Fibroblast of lung (primary cell): Measurements from ENCODE around the gene SLC35F4. TPM values are rescaled to one million over a fixed set of nuclear protein-coding genes. Genes with fewer than 3 reads are reported as not detected.
A peak's percentile ranks its signal among the peaks of the same experiment; 100 is the strongest.

Experiments
- DNase-seq, 2 donors: peaks; one replicate each; pipeline versions ENCODE4 v3.0.0 to v3.0.0-alpha.2; 2010; ENCODE audit warnings: low read depth in 2 of 2
- H2AFZ ChIP-seq: 2 replicates; pipeline ENCODE4 v1.5.1; 2012; ENCODE audit warnings: low read length, control low read depth, inconsistent platforms
- H3K27ac ChIP-seq: 2 replicates; pipeline ENCODE4 v1.5.1; 2011; ENCODE audit warnings: low read length, control low read depth; ENCODE audit not compliant: insufficient read depth
- H3K27me3 ChIP-seq: 2 replicates; pipeline ENCODE4 v1.5.1; 2011; ENCODE audit warnings: mild to moderate bottlenecking, low read length; ENCODE audit not compliant: control insufficient read depth, insufficient read depth
- H3K36me3 ChIP-seq: 2 replicates; pipeline ENCODE4 v1.5.1; 2011; ENCODE audit warnings: low read length; ENCODE audit not compliant: control insufficient read depth, insufficient read depth
- H3K4me1 ChIP-seq: 2 replicates; pipeline ENCODE4 v1.5.1; 2011; ENCODE audit warnings: low read length; ENCODE audit not compliant: control insufficient read depth, insufficient read depth; ENCODE audit errors: extremely low read depth
- H3K4me2 ChIP-seq: 2 replicates; pipeline ENCODE4 v1.5.1; 2011; ENCODE audit warnings: low read length, control low read depth; ENCODE audit not compliant: insufficient read depth; ENCODE audit errors: extremely low read depth
- H3K4me3 ChIP-seq, 4 experiments: fragments of 200-600 bp in 1 of 4; sonication (generic) in 1 of 4; replicated peaks in 1 of 4; 2 replicates each; pipeline ENCODE4 v1.5.1; 2011 to 2016; ENCODE audit warnings: low read length in 4 of 4, low read depth in 3 of 4, mild to moderate bottlenecking in 3 of 4, control low read depth in 2 of 4, inconsistent platforms in 1 of 4, mixed read lengths in 1 of 4; ENCODE audit not compliant: insufficient read depth in 1 of 4; ENCODE audit errors: control extremely low read depth in 1 of 4
- H3K79me2 ChIP-seq: 2 replicates; pipeline ENCODE4 v1.5.1; 2012; ENCODE audit warnings: mild to moderate bottlenecking, low read length, inconsistent platforms; ENCODE audit not compliant: control insufficient read depth, insufficient read depth
- H3K9ac ChIP-seq: 2 replicates; pipeline ENCODE4 v1.5.1; 2011; ENCODE audit warnings: mild to moderate bottlenecking, low read length, control low read depth; ENCODE audit not compliant: insufficient read depth
- H3K9me3 ChIP-seq: 2 replicates; pipeline ENCODE4 v1.5.1; 2012; ENCODE audit warnings: low read depth, low read length; ENCODE audit not compliant: control insufficient read depth, insufficient read depth
- H4K20me1 ChIP-seq: 2 replicates; pipeline ENCODE4 v1.5.1; 2011; ENCODE audit warnings: low read length; ENCODE audit not compliant: control insufficient read depth, insufficient read depth; ENCODE audit errors: extremely low read depth
- CTCF ChIP-seq, 2 donors: IDR thresholded peaks in 1 of 2; conservative IDR thresholded peaks in 1 of 2; 1 replicate in 1 of 2; 2 replicates in 1 of 2; pipeline ENCODE4 v1.5.1; 2011 to 2012; ENCODE audit warnings: low read length in 2 of 2, control low read depth in 1 of 2, inconsistent platforms in 1 of 2, low read depth in 1 of 2, mild to moderate bottlenecking in 1 of 2
- EZH2 ChIP-seq: IDR thresholded peaks from 2 replicates; pipeline ENCODE4 v1.5.1; 2012; ENCODE audit warnings: low read length, control low read depth, mild to moderate bottlenecking; ENCODE audit errors: missing control alignments
- polyA plus RNA-seq, 2 donors: library from polyadenylated mRNA; depleted of rRNA in 1 of 2; stranded (reverse) in 1 of 2; unstranded in 1 of 2; fragments of >200 nt; gene quantifications; 2 replicates each; pipeline ENCODE4 v1.2.1, GENCODE V29; 2011 to 2012; ENCODE audit warnings: missing spikeins in 1 of 2
- total RNA-seq: library from RNA; depleted of rRNA; stranded (reverse); fragments of >200 nt; gene quantifications from 2 replicates; pipeline ENCODE4 v1.2.1, GENCODE V29; 2014

The SLC35F4 gene
- total and polyA plus RNA-seq, 2 donors (not counting 1 experiment from before 2014, with no cell fraction given): not detected

GRCh38 chr14:57751400-57751799 lies 114.5 kb downstream of the SLC35F4 start:
- Histone ChIP-seq H3K4me1 (no peaks in the 10 kb centered on the region), H3K4me3 (no peak overlapping the region), H3K4me2 (no peak overlapping the region), H3K9ac (no peak overlapping the region), H3K27me3 (no peaks in the 10 kb centered on the region), H3K79me2 (no peaks in the 10 kb centered on the region), H2AFZ (no peak overlapping the region), H3K9me3 (no peaks in the 10 kb centered on the region), H3K36me3 (no peaks in the 10 kb centered on the region), H3K27ac (no peak overlapping the region), H4K20me1 (no peaks in the 10 kb centered on the region)
- TF ChIP-seq EZH2 (no peak), CTCF (conservative IDR thresholded peaks at IDR 0.05 in 1 of 2, IDR thresholded peaks at IDR 0.05 in 1 of 2; ENCODE audit: low read depth in 1 of 2, low read length in 2 of 2) (no peak)
- DNase-seq: no peak

GRCh38 chr14:57749267-57749666 lies 116.6 kb downstream of the SLC35F4 start:
- no peak overlapping the region for H3K4me3 ChIP-seq
- no peaks in the 10 kb centered on the region for H3K9me3 ChIP-seq
- H3K79me2 ChIP-seq: no peaks in the 10 kb centered on the region
- no peaks in the 10 kb centered on the region for H3K36me3 ChIP-seq
- H2AFZ ChIP-seq: no peak overlapping the region
- no peak overlapping the region for H3K9ac ChIP-seq
- no peak for TF ChIP-seq EZH2
- TF ChIP-seq CTCF (conservative IDR thresholded peaks at IDR 0.05 in 1 of 2, IDR thresholded peaks at IDR 0.05 in 1 of 2; ENCODE audit: low read depth in 1 of 2, low read length in 2 of 2): no peak
- H3K4me1 ChIP-seq: no peaks in the 10 kb centered on the region
- no peak overlapping the region for H3K27ac ChIP-seq
- no peaks in the 10 kb centered on the region for H3K27me3 ChIP-seq
- DNase-seq: peak in 1 of 2 donors; percentile 62
- H4K20me1 ChIP-seq: no peaks in the 10 kb centered on the region
- no peak overlapping the region for H3K4me2 ChIP-seq

- H3K9me3 ChIP-seq: no peaks in the 10 kb centered on the region
- no peak overlapping the region for H3K4me3 ChIP-seq
- H4K20me1 ChIP-seq: no peaks in the 10 kb centered on the region
- no peak for TF ChIP-seq EZH2
- no peak for TF ChIP-seq CTCF (conservative IDR thresholded peaks at IDR 0.05 in 1 of 2, IDR thresholded peaks at IDR 0.05 in 1 of 2; ENCODE audit: low read depth in 1 of 2, low read length in 2 of 2)
- no peaks in the 10 kb centered on the region for H3K4me1 ChIP-seq
- H3K27me3 ChIP-seq: no peaks in the 10 kb centered on the region
- H3K9ac ChIP-seq: no peak overlapping the region
- no peak for DNase-seq
- H3K36me3 ChIP-seq: no peaks in the 10 kb centered on the region
- no peak overlapping the region for H2AFZ ChIP-seq
- H3K27ac ChIP-seq: no peak overlapping the region
- H3K79me2 ChIP-seq: no peaks in the 10 kb centered on the region
- H3K4me2 ChIP-seq: no peak overlapping the region
Observed at GRCh38 chr14:57748279-57748678, 117.6 kb downstream of the SLC35F4 start.
